GM12891 (cell line): ENCODE data around the gene PFKFB2.

Experiments
- POLR2A ChIP-seq: IDR thresholded peaks from 2 replicates; pipeline ENCODE4 v1.6.1; 2011; ENCODE audit warnings: low read depth, low read length, control low read depth
- POLR2AphosphoS5 ChIP-seq: IDR thresholded peaks from 2 replicates; pipeline ENCODE4 v1.6.1; 2011; ENCODE audit warnings: low read depth, low read length, control low read depth
- POU2F2 ChIP-seq: IDR thresholded peaks from 2 replicates; pipeline ENCODE4 v1.6.1; 2011; ENCODE audit warnings: low read depth, mild to moderate bottlenecking, control low read depth, low read length, moderate library complexity
- SPI1 ChIP-seq: IDR thresholded peaks from 2 replicates; pipeline ENCODE4 v1.6.1; 2011; ENCODE audit warnings: low read depth, low read length, control low read depth
- TAF1 ChIP-seq: IDR thresholded peaks from 2 replicates; pipeline ENCODE4 v1.6.1; 2011; ENCODE audit warnings: low read depth, low read length, control low read depth

DNA sequence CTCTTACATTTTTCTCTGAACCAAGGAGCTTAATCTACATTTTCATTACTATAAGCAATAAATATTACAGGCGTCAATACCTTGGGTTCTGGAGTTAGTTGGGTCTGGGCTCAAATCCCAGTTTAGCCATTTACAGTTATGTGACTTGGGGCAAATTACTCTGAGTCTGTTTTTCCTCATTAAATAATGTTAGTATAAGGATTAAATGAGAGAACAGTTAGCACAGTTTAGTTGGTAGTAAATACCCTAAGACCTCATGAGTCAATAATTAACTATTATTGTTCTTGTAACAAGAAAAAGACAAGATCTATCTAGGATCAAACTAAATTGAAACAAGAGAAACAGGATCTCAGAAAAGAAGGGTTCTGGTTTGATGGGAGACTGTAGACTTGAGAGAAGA is 25.2 kb upstream of the PFKFB2 start:
- no peak for TF ChIP-seq POLR2A
- TF ChIP-seq POLR2AphosphoS5: no peak
- no peak for TF ChIP-seq TAF1
- no peak for TF ChIP-seq POU2F2
- TF ChIP-seq SPI1: no peak
